Left cardiac atrium (tissue), 4 donors: ENCODE data around the gene HNRNPR. TPM values are rescaled to one million over a fixed set of nuclear protein-coding genes. Genes with fewer than 3 reads are reported as not detected.

ENCODE experiments used
- ATAC-seq, 2 donors: fragments of 200-7000 bp; cut with Tn5 transposase; one replicate each; pipeline ENCODE4 v1.9.1; 2020; ENCODE audit warnings: mild to moderate bottlenecking in 2 of 2, moderate library complexity in 2 of 2
- DNase-seq: peaks from one replicate; pipeline ENCODE4 v3.0.0-alpha.2; 2020
- intact Hi-C, 2 donors: fragments of 100-400 bp; cut with DNase I; formaldehyde crosslinking; loops; one replicate each; pipeline versions ENCODE4 v1.14.1 to v1.15.1; 2022 to 2023
- total RNA-seq, 2 donors: library from RNA; stranded (reverse); fragmentation: NEBNext Ultra II Directional; extraction: Animal tissue kit (Norgen Biotek cat#: 25700); gene quantifications; one replicate each; pipeline ENCODE4 v1.2.1, GENCODE V29; 2021
- donor health status: DM: no; HTN: yes; CAD: no.
- donor health status: DM: no; HTN: yes; CAD: no; lungs with severe emphysema.
- donor health status: DM: yes; HTN: yes; CAD: no.
- donor health status: Dilated cardiomyopathy.

The HNRNPR gene
- total RNA-seq, 2 donors from 2014 or later: 57.3 to 79.8 TPM

- intact Hi-C loops: no loop called here
- ATAC-seq: no peak
- DNase-seq: no peak
These were observed 26.9 kb upstream of the HNRNPR start for GRCh38 chr1:23370709-23371584.

GRCh38 chr1:23370330-23370708 is 26.2 kb upstream of the HNRNPR start:
- no peak for ATAC-seq
- intact Hi-C loops: no loop called here
- no peak for DNase-seq

- DNase-seq: peak; percentile 92
- intact Hi-C loops: loop anchor here in 1 of 2 donors (2.0 kb wide), 1 partner anchor 25 kb away; no protein-coding TSS in a partner anchor
- peak; percentile 17 to 28 for ATAC-seq
These were observed 25.4 kb upstream of the HNRNPR start, which contains the start of gene ZNF436 for GRCh38 chr1:23369335-23370013. Gene ZNF436 (minus strand): TSS chr1:23369836. CDS start chr1:23368005, 1,831 bp downstream.

- ATAC-seq: peak; percentile 87 to 91
- peak; percentile 95 for DNase-seq
- intact Hi-C loops: loop anchor here in 1 of 2 donors (2.0 kb wide), 1 partner anchor 26 kb away; no protein-coding TSS in a partner anchor
These were observed 24.7 kb upstream of the HNRNPR start for GRCh38 chr1:23368562-23369334.

GRCh38 chr1:23367791-23368561 is 23.9 kb upstream of the HNRNPR start:
- intact Hi-C loops: loop anchor here in 1 of 2 donors (2.0 kb wide), 1 partner anchor 27 kb away; no protein-coding TSS in a partner anchor
- DNase-seq (peak; percentile 99), ATAC-seq (peak; percentile 90 to 94)

DNA sequence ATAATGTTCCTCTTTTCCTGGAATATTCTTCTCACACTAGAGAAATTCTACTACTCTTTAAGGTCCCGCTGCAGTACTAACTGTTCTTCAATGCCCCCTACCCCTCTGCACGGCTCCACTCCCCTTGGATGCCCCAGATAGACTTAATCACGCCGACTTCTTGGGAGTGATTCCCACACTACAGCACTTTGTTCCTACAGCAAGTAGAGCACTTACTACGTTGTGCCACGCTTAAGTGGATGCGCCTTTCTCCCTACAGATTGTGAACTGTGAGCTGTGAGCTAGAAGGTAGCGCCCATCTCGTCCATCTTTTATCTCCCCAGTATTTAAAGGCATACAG is 23.3 kb upstream of the HNRNPR start:
- no peak for DNase-seq
- intact Hi-C loops: no loop called here

DNA sequence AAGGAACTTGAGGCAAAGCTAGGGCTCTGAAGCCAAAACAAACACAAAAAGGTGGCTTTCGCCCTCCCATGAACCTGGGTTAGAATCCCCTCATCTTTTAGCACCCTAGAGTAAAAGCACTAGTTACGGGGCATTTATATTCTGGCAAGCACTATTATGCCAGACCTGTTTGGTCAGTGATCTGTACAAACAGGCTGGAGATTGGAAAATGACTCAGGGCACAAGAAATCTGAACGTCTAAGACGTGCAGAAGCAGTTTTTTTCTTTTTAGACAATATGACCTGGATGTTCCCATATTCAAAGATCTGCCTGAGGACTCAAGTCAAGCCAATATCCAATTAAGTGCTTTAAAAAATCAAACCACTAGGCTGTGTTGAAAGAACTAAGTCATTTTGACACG is 22.5 kb upstream of the HNRNPR start:
- no peak for DNase-seq
- intact Hi-C loops: no loop called here
- no peak for ATAC-seq

More for the DNA sequence above, 23.3 kb upstream of the HNRNPR start:
- ATAC-seq: no peak

DNA sequence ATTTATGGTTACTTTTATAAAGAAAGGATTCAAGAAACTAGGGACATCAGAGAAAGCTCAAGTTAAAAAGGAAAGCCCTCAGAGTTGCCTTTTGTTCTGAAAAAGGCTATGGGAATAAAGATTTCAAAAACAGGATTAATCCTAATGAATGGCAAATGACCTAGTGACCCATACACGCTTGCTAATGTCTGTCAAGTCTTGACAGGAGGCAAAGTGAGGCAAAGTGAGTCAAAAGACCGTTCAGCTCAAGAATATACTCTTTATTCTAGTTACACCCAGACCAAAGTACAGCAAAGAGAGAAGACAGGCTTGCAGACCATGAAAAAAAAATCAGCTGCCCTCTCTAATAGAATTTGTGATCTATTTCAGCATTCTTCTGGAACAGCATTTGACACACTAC is 22.1 kb upstream of the HNRNPR start:
- no peak for DNase-seq
- intact Hi-C loops: no loop called here
- no peak for ATAC-seq

- ATAC-seq (no peak), DNase-seq (no peak)
- intact Hi-C loops: no loop called here
These were observed 18.2 kb upstream of the HNRNPR start for GRCh38 chr1:23362218-23362713.

DNA sequence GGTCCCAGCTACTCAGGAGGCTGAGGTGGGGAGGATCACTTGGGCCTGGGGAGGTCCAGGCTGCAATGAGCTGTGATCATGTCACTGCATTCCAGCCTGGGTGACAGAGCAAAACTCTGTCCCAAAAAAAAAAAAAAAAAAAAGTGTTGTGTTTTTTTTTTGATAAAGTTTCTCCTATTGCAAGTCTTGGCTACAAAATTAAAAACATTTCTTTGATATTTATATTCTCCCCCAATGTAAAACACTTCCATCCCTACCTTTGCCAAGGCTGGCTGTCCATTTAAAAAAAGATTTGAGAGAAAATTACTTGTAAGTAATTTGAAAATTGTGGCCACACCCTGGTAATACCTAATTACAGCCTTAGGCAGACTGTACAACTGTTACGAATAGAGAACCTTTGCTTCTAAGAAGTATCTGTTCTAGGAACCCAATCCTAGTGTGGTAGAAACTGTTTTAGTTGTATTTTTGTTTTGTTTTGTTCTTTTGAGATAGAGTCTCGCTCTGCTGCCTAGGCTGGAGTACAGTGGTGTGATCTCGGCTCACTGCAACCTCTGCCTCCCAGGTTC is 14.3 kb upstream of the HNRNPR start:
- DNase-seq: no peak
- peak in 1 of 2 donors; percentile 19 for ATAC-seq
- intact Hi-C loops: no loop called here

- intact Hi-C loops: no loop called here
- DNase-seq (no peak), ATAC-seq (peak; percentile 20 to 47)
These were observed 13.2 kb upstream of the HNRNPR start for GRCh38 chr1:23357138-23357908.

DNA sequence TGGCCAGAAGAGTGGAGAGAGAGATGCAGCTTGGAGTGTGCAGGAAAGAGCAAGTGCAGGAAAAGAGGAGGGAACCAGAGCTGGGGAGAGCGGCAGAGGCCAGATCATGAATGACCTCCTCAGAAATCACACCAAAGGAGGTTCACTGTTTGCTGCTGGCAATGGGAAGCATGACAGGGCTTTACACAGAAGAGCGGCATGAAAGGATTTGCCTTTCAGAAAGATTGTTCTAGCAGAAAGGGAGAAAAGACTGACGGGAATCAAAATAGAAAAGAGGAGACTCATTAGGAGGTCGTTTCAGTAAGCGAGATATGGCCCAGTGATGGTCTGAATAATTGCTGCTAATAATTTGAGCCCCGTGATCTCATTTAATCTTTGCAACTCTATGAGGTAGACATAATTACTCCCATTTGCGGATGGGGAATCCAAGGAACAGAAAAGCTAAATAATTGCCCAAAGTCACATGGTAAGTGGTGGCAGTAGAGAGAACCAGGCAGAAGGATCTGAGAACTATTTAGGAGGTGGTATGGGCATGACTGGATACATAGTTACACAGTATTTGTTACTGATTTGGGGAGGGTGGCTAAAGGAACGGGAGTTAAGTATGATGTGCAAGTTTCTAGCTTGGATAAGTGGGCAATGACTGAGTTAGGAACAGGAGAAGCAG is 12.5 kb upstream of the HNRNPR start:
- intact Hi-C loops: no loop called here
- DNase-seq: no peak
- ATAC-seq: no peak

DNA sequence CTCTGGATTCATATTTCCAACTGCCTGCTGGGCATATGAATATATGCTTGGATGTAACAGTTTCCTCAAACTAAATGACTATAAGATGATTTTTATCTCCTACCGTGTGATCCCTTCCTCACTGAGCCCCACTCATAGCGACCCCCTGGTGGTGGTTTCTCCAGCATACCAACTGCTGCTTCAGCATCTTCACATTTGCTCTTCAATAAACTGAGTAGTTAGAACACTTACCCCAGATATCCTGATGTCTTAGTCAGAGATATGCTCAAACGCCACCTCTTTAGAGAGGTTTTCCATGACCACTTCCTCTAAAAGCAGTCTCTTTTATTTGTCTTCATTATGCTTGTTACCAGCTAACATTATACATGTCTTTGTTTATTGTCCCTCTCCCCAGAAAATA is 10.2 kb upstream of the HNRNPR start:
- intact Hi-C loops: no loop called here
- DNase-seq (no peak), ATAC-seq (no peak)

GRCh38 chr1:23352096-23352695 is 8.1 kb upstream of the HNRNPR start:
- ATAC-seq (no peak), DNase-seq (no peak)
- intact Hi-C loops: no loop called here

DNA sequence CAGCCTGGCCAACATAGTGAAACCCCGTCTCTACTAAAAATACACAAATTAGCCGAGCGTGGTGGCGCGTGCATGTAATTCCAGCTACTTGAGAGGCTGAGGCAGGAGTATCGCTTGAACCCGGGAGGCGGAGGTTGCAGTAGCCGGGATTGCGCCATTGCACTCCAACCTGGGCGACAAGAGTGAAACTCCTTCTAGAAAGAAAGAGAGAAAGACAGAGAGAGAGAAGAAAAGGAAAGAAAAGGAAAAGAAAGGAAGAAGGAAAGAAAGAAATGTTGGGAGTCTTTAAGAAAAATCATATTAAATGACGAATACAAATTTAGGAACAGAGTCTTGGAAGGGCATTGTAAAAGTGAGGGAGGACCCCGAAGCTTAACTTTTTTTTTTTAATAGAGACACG is 1.8 kb upstream of the HNRNPR start:
- DNase-seq (no peak), ATAC-seq (no peak)
- intact Hi-C loops: loop anchor here (10.0 kb wide), 1 partner anchor 59 kb away; no protein-coding TSS in a partner anchor

- ATAC-seq: no peak
- no peak for DNase-seq
- intact Hi-C loops: loop anchor here (10.0 kb wide), 1 partner anchor 60 kb away; no protein-coding TSS in a partner anchor
These were observed 946 bp upstream of the HNRNPR start for GRCh38 chr1:23344987-23345472.
